ENCODE measurements around the gene ASPSCR1.
A peak's percentile ranks its signal among the peaks of the same experiment; 100 is the strongest.

The ASPSCR1 gene

GRCh38 chr17:81942167-81942553 is 35.3 kb upstream of the ASPSCR1 start:
- WGBS, 2 donors (ENCODE audit: extremely low coverage in 2 of 2, insufficient read length in 2 of 2, insufficient replicate concordance in 1 of 2) = no CpG with 5 or more reads among the region's 12 CpGs

GRCh38 chr17:81944858-81945257 is 32.6 kb upstream of the ASPSCR1 start:
- no peak overlapping the region for H4K8ac ChIP-seq (ENCODE audit: low read depth, low read length)
- H2BK5ac ChIP-seq (ENCODE audit: low read length) = no peak overlapping the region
- no peak overlapping the region for H2BK12ac ChIP-seq (ENCODE audit: low read length)
- H3K23ac ChIP-seq (ENCODE audit: low read depth, low read length, poor library complexity) = no peak overlapping the region
- H3K9me3 ChIP-seq (replicated peaks in 1 of 2; ENCODE audit: control insufficient read depth in 2 of 2, insufficient read depth in 1 of 2, low read depth in 1 of 2, low read length in 2 of 2) = no peaks in the 10 kb centered on the region
- H3K79me1 ChIP-seq (ENCODE audit: low read depth, low read length) = peaks cover 5% of the 10 kb centered on the region
- no peak overlapping the region for H4K91ac ChIP-seq (ENCODE audit: low read depth, low read length, poor library complexity)
- no peak overlapping the region for H3K9ac ChIP-seq (ENCODE audit: low read depth, low read length, poor library complexity)
- H3K4me2 ChIP-seq (ENCODE audit: insufficient read depth, low read length, poor library complexity, severe bottlenecking) = no peak overlapping the region
- H3K4ac ChIP-seq (ENCODE audit: low read length) = no peak overlapping the region
- no peak overlapping the region for H3K4me3 ChIP-seq (ENCODE audit: low read length in 2 of 2)
- no peak overlapping the region for H2BK15ac ChIP-seq (ENCODE audit: low read length)
- H3K27me3 ChIP-seq (ENCODE audit: control insufficient read depth in 3 of 3, insufficient read depth in 3 of 3, low read depth in 1 of 3, low read length in 3 of 3) = peaks cover 0 to 4% (median 3%) of the 10 kb centered on the region in 3 experiments
- peaks cover 12% of the 10 kb centered on the region in 2 donors for H3K4me1 ChIP-seq (ENCODE audit: control insufficient read depth in 2 of 2, insufficient read depth in 1 of 2, low read depth in 1 of 2, low read length in 2 of 2)
- H3K14ac ChIP-seq (ENCODE audit: low read length) = no peak overlapping the region
- WGBS, 2 donors (ENCODE audit: extremely low coverage in 2 of 2, insufficient read length in 2 of 2, insufficient replicate concordance in 1 of 2) = no CpG with 5 or more reads among the region's 9 CpGs
- H3K36me3 ChIP-seq (replicated peaks in 1 of 2; ENCODE audit: control insufficient read depth in 2 of 2, insufficient read depth in 2 of 2, low read length in 2 of 2) = no peaks in the 10 kb centered on the region
- H2BK120ac ChIP-seq (ENCODE audit: low read depth, low read length) = no peak overlapping the region
- DNase-seq (ENCODE audit: low spot score) = no peak
- H2AK5ac ChIP-seq (ENCODE audit: low read depth, low read length) = peak overlapping the region; percentile 70
- no peak overlapping the region for H3K18ac ChIP-seq (ENCODE audit: low read length)
- peak overlapping the region; percentile 32 for H3K27ac ChIP-seq (replicated peaks; ENCODE audit: low read length)
- peak overlapping the region; percentile 14 for H2AFZ ChIP-seq (ENCODE audit: low read length)

More at GRCh38 chr17:81942167-81942553, 35.3 kb upstream of the ASPSCR1 start:
- Histone ChIP-seq H2BK15ac (ENCODE audit: low read length) (no peak overlapping the region), H4K8ac (ENCODE audit: low read depth, low read length) (peak overlapping the region; percentile 65), H2AK5ac (ENCODE audit: low read depth, low read length) (peak overlapping the region; percentile 94), H3K23ac (ENCODE audit: low read depth, low read length, poor library complexity) (no peak overlapping the region), H3K4me2 (ENCODE audit: insufficient read depth, low read length, poor library complexity, severe bottlenecking) (peak overlapping the region; percentile 45), H3K9ac (ENCODE audit: low read depth, low read length, poor library complexity) (no peak overlapping the region), H4K91ac (ENCODE audit: low read depth, low read length, poor library complexity) (no peak overlapping the region), H3K27ac (replicated peaks; ENCODE audit: low read length) (no peak overlapping the region), H3K79me1 (ENCODE audit: low read depth, low read length) (peaks cover 5% of the 10 kb centered on the region), H2BK120ac (ENCODE audit: low read depth, low read length) (no peak overlapping the region), H3K9me3 (replicated peaks in 1 of 2; ENCODE audit: control insufficient read depth in 2 of 2, insufficient read depth in 1 of 2, low read depth in 1 of 2, low read length in 2 of 2) (no peaks in the 10 kb centered on the region), H3K36me3 (replicated peaks in 1 of 2; ENCODE audit: control insufficient read depth in 2 of 2, insufficient read depth in 2 of 2, low read length in 2 of 2) (no peaks in the 10 kb centered on the region), H2BK12ac (ENCODE audit: low read length) (no peak overlapping the region), H3K4me3 (ENCODE audit: low read length in 2 of 2) (no peak overlapping the region), H3K4me1 (ENCODE audit: control insufficient read depth in 2 of 2, insufficient read depth in 1 of 2, low read depth in 1 of 2, low read length in 2 of 2) (peaks cover 12% of the 10 kb centered on the region in 2 donors), H3K4ac (ENCODE audit: low read length) (no peak overlapping the region), H2AFZ (ENCODE audit: low read length) (peak overlapping the region; percentile 69), H3K18ac (ENCODE audit: low read length) (peak overlapping the region; percentile 24), H2BK5ac (ENCODE audit: low read length) (peak overlapping the region; percentile 90), H3K27me3 (ENCODE audit: control insufficient read depth in 3 of 3, insufficient read depth in 3 of 3, low read depth in 1 of 3, low read length in 3 of 3) (peaks cover 0 to 4% (median 2%) of the 10 kb centered on the region in 3 experiments), H3K14ac (ENCODE audit: low read length) (peak overlapping the region; percentile 82)
- DNase-seq (ENCODE audit: low spot score) = no peak

- peaks cover 4 to 5% of the 10 kb centered on the region in 2 donors for H3K4me1 ChIP-seq (ENCODE audit: control insufficient read depth in 2 of 2, insufficient read depth in 1 of 2, low read depth in 1 of 2, low read length in 2 of 2)
- H2BK120ac ChIP-seq (ENCODE audit: low read depth, low read length) = no peak within 1 kb of the TSS
- H3K4me2 ChIP-seq (ENCODE audit: insufficient read depth, low read length, poor library complexity, severe bottlenecking) = no peak within 1 kb of the TSS
- no peak for DNase-seq (ENCODE audit: low spot score)
- no peaks in the 10 kb centered on the region for H3K9me3 ChIP-seq (replicated peaks in 1 of 2; ENCODE audit: control insufficient read depth in 2 of 2, insufficient read depth in 1 of 2, low read depth in 1 of 2, low read length in 2 of 2)
- H4K8ac ChIP-seq (ENCODE audit: low read depth, low read length) = no peak within 1 kb of the TSS
- no CpG with 5 or more reads among the region's 13 CpGs for WGBS, 2 donors (ENCODE audit: extremely low coverage in 2 of 2, insufficient read length in 2 of 2, insufficient replicate concordance in 1 of 2)
- no peak within 1 kb of the TSS for H2AFZ ChIP-seq (ENCODE audit: low read length)
- no peaks in the 10 kb centered on the region for H3K79me1 ChIP-seq (ENCODE audit: low read depth, low read length)
- H3K27me3 ChIP-seq (ENCODE audit: control insufficient read depth in 3 of 3, insufficient read depth in 3 of 3, low read depth in 1 of 3, low read length in 3 of 3) = peaks cover 0 to 3% (median 2%) of the 10 kb centered on the region in 3 experiments
- no peak within 1 kb of the TSS for H3K18ac ChIP-seq (ENCODE audit: low read length)
- H3K9ac ChIP-seq (ENCODE audit: low read depth, low read length, poor library complexity) = no peak within 1 kb of the TSS
- no peak within 1 kb of the TSS for H3K4ac ChIP-seq (ENCODE audit: low read length)
- H3K27ac ChIP-seq (replicated peaks; ENCODE audit: low read length) = no peak within 1 kb of the TSS
- H3K14ac ChIP-seq (ENCODE audit: low read length) = no peak within 1 kb of the TSS
- no peak within 1 kb of the TSS for H2BK15ac ChIP-seq (ENCODE audit: low read length)
- no peak within 1 kb of the TSS for H3K23ac ChIP-seq (ENCODE audit: low read depth, low read length, poor library complexity)
- H3K4me3 ChIP-seq (ENCODE audit: low read length in 2 of 2) = no peak within 1 kb of the TSS
- H2BK5ac ChIP-seq (ENCODE audit: low read length) = no peak within 1 kb of the TSS
- peak within 1 kb of the TSS; percentile 46 for H2AK5ac ChIP-seq (ENCODE audit: low read depth, low read length)
- H2BK12ac ChIP-seq (ENCODE audit: low read length) = no peak within 1 kb of the TSS
- H3K36me3 ChIP-seq (replicated peaks in 1 of 2; ENCODE audit: control insufficient read depth in 2 of 2, insufficient read depth in 2 of 2, low read length in 2 of 2) = no peaks in the 10 kb centered on the region
- no peak within 1 kb of the TSS for H4K91ac ChIP-seq (ENCODE audit: low read depth, low read length, poor library complexity)
Measured at GRCh38 chr17:81947189-81947588, 30.2 kb upstream of the ASPSCR1 start, which contains the start of gene MYADML2. Gene MYADML2 (minus strand): TSS chr17:81947233. CDS start chr17:81941741, 5,492 bp downstream.

GRCh38 chr17:81948635-81949378 is 28.6 kb upstream of the ASPSCR1 start:
- H2AFZ ChIP-seq (ENCODE audit: low read length) = no peak overlapping the region
- peak overlapping the region; percentile 78 for H2BK12ac ChIP-seq (ENCODE audit: low read length)
- no peak overlapping the region for H3K18ac ChIP-seq (ENCODE audit: low read length)
- no peak for DNase-seq (ENCODE audit: low spot score)
- H3K23ac ChIP-seq (ENCODE audit: low read depth, low read length, poor library complexity) = no peak overlapping the region
- peaks cover 0 to 3% (median 2%) of the 10 kb centered on the region in 3 experiments for H3K27me3 ChIP-seq (ENCODE audit: control insufficient read depth in 3 of 3, insufficient read depth in 3 of 3, low read depth in 1 of 3, low read length in 3 of 3)
- WGBS, 2 donors (ENCODE audit: extremely low coverage in 2 of 2, insufficient read length in 2 of 2, insufficient replicate concordance in 1 of 2) = no CpG with 5 or more reads among the region's 17 CpGs
- H3K4ac ChIP-seq (ENCODE audit: low read length) = no peak overlapping the region
- no peak overlapping the region for H4K8ac ChIP-seq (ENCODE audit: low read depth, low read length)
- no peaks in the 10 kb centered on the region for H3K9me3 ChIP-seq (replicated peaks in 1 of 2; ENCODE audit: control insufficient read depth in 2 of 2, insufficient read depth in 1 of 2, low read depth in 1 of 2, low read length in 2 of 2)
- H2AK5ac ChIP-seq (ENCODE audit: low read depth, low read length) = peak overlapping the region; percentile 1
- H2BK15ac ChIP-seq (ENCODE audit: low read length) = no peak overlapping the region
- no peak overlapping the region for H2BK5ac ChIP-seq (ENCODE audit: low read length)
- H3K79me1 ChIP-seq (ENCODE audit: low read depth, low read length) = no peaks in the 10 kb centered on the region
- H3K14ac ChIP-seq (ENCODE audit: low read length) = peak overlapping the region; percentile 2
- peak overlapping the region; percentile 3 for H3K9ac ChIP-seq (ENCODE audit: low read depth, low read length, poor library complexity)
- H4K91ac ChIP-seq (ENCODE audit: low read depth, low read length, poor library complexity) = no peak overlapping the region
- H3K4me3 ChIP-seq (ENCODE audit: low read length in 2 of 2) = no peak overlapping the region
- H3K27ac ChIP-seq (replicated peaks; ENCODE audit: low read length) = no peak overlapping the region
- no peak overlapping the region for H3K4me2 ChIP-seq (ENCODE audit: insufficient read depth, low read length, poor library complexity, severe bottlenecking)
- peaks cover 5 to 7% of the 10 kb centered on the region in 2 donors for H3K4me1 ChIP-seq (ENCODE audit: control insufficient read depth in 2 of 2, insufficient read depth in 1 of 2, low read depth in 1 of 2, low read length in 2 of 2)
- H3K36me3 ChIP-seq (replicated peaks in 1 of 2; ENCODE audit: control insufficient read depth in 2 of 2, insufficient read depth in 2 of 2, low read length in 2 of 2) = no peaks in the 10 kb centered on the region
- H2BK120ac ChIP-seq (ENCODE audit: low read depth, low read length) = no peak overlapping the region

Data from neuronal stem cell (in vitro differentiated cells).